HG02642 (cell line): ENCODE results near the gene BCL11A.

Source experiments
- ATAC-seq: cut with Tn5 transposase; IDR thresholded peaks from one replicate; pipeline ENCODE4 v1.9.1; 2021; ENCODE audit warnings: mild to moderate bottlenecking; ENCODE audit not compliant: unreplicated experiment, poor library complexity

The BCL11A gene

DNA sequence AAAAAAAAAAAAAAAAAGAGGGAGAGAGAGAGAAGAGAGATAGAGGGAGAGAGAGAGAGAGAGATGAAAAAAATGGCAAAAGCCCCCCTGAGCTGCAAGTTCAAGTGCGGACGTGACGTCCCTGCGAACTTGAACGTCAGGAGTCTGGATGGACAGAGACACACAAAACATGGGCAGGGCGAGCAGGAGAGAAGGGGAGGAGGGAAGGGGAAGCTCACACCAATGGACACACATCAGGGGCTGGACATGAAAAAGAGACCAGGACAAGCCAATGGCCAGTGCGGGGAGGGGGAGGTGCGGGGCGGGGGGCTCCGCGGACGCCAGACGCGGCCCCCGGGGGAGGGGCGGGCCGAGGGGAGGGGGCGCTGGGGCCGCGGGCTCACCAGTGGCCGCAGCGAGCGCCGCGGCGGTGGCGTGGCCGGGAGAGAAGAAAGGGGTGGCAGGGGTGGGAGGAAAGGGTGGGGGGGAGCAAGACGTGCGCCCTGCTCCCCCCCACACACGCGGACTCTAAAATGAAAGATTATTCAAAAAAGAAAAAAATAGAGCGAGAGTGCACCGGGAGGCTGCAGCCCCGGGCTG, at the start of gene BCL11A:
TSS of gene BCL11A (minus strand) at position 160 of the 579 bp plus-strand sequence. CDS start 384 bp downstream, outside the sequence.
- peak; percentile 0 for ATAC-seq

DNA sequence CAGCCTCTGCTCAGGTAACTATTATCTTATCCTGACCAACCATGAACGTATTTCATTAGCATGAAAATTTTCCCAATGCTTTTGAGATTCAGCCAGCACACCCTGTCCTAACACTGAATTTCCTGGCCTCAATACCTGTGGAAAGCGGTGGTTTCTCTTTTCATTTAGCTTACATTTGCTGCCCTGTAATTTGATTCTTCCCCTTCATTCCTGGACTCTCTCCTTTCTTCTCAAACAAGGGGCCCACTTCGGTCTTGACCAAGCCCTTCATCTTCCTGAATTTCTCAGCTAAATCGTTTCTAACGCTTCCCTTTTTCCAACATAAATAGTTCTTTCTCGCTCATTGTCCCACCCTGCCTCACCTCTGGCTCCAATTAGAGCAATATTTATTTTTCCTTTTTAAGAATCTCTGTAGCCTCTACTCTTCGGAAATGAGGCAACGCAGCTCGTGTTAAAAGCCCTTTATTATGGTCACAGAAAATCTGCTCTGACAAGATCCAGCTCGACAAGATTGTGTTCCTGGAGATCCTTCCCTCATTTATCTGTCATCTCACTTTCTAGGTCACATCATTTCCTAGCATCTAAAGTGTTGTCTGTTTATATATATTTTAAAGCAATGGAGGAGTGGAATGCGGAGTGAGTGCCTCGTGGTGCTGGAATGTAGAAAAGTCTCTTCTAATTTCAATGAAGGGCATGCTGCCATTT, 49.5 kb upstream of the BCL11A start:
- ATAC-seq: no peak

DNA sequence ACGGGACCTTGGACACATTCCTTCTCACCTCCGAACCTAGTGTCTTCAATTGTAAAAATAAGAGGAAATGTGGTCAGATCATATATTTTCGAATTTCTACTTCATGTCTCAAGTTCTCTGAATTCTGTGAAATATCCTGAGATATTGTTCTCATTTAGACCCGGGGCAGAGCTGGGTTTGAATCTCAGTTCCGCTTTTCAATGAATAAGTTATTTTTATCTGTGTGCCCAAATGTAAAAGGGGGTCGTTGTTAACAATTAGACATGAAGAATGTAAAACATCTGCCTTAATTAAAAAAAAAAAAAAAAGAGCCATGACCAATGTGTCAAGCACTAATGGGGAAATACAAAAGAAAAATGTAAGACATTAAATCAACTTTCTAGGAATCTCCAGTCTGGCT, 48.9 kb upstream of the BCL11A start:
- ATAC-seq: no peak

DNA sequence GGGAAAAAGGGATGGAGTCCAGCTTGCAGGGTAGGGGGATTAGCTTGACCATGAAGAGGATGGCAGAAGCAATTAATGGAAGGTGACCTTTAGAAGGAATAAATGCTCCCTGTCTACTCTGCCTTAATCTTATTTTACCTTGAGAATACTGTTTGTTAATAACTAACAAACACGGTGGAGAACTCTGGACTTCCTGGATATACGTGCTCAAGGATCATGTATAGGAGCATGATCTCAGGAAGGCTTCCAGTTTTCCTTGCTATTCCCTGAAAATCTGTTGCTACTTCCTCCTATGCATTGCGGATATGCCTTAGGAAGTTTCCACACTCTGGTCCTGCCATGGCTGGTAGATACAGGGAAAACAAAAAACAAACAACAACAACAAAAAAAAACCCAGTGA, 44.8 kb upstream of the BCL11A start:
- no peak for ATAC-seq

DNA sequence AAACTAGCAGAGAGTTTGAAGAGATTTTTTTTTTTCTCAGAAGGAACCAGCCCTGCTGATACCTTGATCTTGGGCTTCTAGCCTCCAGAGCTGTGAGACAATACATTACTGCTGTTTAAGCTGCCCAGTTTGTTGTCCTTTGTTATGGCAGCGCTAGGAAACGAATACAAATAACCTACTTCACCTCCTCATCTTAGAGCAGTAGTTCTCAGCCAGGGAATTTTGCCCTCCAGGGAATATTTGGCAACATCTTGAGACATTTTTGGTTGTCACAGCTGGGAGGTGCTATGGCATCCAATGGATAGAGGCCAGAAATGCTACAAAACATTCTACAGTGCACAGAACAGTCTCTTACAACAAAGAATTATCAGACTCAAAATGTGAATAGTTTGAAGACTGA, 43.9 kb upstream of the BCL11A start:
- ATAC-seq: no peak

DNA sequence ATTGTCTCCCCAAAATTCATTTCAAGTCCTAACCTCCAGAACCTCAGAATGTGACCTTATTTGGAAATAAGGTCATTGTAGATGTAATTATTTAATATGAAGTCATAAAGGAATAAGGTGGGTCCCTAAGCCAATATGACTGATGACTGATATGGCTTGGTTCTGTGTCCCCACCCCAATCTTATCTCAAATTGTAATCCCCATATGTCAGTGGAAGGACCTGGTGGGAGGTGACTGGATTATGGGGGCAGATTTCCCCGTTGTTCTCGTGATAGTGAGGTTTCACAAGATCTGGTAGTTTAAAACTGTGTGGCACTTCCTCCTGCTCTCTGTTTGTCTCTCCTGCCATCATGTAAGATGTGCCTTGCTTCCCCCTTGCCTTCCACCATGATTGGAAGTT, 43.0 kb upstream of the BCL11A start:
- no peak for ATAC-seq

DNA sequence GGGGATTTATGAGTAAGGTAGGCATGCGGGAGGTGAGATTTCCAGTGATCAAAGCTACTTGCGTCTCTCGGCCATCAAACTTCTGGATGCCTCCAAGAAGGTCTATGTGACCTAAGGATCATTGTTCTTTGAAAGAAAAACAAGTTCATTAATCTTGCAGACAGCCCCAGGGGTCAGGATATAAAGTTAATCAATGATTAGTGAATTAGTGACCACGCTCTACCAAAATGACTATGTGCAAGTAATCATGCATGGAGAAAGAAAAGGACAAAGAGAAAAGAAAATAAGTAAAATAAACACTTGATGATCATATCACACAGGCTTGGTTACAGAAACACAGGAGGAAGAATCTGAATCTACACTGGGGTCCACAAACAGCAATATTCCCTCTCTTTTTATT, 42.5 kb upstream of the BCL11A start:
- ATAC-seq: no peak

DNA sequence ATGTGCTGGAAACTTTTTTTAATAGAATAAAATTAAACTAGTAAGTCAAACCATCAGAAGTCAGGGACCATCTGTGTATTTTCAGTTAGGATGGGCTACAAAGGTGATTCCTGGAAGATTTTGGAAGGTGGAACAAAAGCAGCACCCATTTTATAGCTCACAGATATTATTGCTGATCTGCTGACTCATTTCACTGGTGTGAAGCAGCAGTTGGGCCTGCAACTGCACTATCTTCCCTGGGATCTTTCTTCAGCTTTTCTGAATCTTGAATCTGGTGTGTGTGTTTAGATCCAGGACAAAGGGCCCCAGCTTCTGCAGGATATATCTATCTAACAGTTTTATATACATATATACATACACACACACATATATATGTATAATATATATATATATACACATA, 35.6 kb upstream of the BCL11A start:
- no peak for ATAC-seq

DNA sequence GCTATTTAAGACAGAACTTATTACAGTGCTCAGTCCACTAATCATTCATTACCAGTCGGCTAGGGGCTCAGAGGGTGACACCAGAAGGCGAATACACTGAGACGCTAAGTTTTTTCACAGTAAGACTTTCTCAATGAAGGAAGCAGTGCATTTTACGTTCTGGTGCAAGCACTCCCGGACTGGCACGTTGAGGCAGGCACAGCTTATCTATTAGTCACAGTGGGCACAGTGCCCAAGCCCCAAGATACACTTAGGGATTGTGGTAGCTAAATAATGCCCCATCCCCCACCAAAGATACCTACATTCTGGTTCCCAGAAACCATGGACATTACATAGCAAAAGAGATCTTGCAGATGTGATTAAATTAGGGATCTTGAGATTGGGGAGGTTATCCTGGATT, 32.6 kb upstream of the BCL11A start:
- ATAC-seq: no peak

DNA sequence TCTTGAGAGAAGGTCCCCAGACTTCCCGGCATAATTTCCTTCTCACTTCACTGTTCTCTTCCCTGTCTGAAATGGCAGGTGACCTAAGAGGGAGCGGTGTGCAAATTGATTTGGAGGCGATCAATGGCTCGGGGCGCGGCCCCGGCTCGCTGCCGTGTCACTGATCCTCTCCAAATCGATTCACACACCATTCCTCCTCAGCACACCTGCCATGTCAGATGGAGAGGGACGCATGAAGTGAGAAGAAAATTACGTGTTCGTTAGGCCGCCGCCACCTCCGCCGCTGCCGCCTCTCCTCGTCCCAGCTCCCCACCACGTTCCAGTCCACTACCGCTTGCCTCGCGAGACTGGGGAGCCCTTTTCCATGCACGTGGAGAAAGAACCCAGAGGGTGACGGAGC, 31.8 kb upstream of the BCL11A start:
- ATAC-seq: no peak

DNA sequence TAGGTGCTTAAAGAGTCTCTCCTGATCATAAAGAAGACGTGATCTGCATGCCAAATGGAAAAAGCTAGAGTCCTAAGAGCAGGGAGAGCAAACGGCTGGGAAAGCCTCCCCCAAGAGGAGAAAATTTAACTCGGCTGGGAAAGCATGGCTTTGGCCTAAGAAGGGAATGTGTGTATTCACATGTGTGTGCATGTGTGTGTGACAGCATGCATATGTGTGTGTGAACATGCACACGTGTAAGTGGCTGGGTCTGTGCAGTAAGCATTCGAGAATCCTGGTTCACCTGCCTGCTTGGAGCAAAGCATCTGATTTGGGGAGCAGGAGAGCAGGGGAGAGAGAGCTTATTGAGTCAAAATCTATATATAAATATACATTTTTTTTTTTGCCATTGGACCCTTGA, 30.1 kb upstream of the BCL11A start:
- ATAC-seq: no peak

DNA sequence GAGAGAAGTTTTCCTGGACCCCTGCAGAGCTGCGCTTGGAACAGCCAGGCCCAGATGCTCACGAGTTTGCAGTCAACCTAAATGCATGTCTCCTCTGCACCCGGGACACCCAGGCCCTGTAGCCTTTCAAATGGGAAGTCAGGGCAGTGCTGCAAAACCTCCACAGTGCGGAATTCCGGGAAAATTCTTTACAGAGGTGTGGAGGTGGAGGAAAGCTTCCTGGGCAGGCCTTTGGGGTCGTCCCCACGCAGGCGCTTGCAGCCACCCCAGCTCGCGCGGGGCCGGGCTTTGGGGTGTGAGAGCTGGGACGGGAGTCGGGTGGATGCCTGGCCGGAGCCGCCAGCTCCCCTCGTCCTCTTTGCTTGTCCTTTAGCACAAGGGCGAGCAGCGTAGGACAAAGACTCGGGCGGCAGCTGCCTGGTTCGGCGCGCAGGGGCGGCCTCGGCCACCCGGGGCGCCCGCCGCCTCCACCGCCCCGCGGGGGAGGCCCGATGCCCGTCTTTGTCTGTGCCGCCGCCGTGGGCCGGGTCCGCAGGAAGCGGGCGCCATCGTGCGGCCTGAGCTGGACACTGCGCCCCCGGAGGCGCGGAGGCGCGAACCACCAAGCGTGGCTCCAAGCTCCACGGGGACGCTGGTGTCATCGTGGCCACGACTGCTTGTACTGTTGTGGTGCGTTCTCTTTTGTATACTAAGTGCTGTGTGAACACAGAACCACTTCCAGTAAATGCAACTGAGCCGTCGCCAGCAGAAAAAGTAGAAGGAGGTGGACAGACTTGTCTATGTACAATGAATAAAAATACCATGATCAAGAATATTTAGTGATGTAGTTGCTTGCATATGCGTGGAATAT, 28.2 kb upstream of the BCL11A start:
- peak; percentile 94 for ATAC-seq

DNA sequence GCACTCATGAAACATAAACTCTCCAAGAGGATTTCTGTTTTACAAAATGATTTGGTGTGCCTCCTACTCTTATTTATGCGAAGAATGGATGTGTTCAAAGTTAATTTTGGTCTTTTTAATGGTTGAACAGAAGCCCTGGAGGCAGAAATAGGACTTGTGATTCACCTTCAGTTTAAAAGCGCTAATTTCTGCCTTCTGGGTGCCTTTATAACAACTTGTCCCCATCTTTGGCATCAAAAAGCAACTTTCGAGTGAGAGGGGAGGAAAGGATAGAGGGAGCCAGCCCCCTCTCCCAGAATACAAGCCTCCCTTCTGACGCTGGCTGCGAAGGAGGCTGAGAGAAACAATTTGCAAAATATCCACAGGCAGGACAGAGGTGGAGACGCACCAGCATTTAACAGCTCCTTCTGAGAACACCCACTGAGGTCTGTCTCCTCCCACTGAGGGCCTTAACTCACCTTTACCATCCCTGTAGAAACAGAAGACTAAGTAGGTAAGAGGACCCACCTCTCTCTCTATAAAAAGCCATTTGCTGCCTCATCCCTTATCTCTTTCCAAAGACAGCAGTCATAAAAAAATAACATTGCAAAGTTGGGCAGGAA, 24.3 kb upstream of the BCL11A start:
- ATAC-seq: no peak

DNA sequence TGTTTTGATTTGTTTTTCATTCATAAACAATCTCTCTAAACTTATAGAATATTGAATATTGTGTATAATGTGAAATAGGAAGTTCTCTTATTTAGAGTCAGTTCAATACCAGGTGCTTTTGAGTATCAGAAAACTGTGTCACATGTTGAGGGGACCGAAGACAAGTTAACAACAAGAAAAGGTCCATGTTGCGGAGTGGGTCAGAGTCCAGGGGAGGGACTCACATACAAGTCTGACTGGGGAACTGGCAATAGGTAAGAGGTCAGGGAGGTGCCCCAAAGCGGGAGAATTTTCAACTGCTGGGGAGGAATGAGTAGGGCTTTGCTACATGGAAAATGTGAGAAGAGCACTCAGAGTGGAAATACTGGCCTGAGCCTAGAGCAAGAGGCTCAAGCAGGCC, 19.8 kb upstream of the BCL11A start:
- no peak for ATAC-seq

DNA sequence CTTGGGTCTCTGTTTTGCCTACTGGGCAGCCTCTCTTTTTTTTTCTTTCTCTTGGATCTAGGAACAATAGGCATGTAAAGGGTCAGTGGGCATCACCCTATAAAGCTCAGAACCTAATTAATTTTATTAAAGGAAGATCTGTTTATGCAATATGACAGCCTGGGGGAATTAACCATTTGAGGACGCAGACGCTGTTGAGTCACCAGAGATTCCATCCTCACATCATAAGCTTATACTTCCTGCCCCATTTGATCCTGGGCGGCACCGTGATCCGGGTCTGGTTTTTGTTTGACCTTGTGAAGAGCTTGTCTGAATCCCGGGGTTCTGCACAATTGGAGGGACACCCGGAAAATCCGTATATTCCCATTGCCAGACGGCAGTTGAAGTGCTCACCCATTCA, 16.8 kb upstream of the BCL11A start:
- ATAC-seq: no peak

DNA sequence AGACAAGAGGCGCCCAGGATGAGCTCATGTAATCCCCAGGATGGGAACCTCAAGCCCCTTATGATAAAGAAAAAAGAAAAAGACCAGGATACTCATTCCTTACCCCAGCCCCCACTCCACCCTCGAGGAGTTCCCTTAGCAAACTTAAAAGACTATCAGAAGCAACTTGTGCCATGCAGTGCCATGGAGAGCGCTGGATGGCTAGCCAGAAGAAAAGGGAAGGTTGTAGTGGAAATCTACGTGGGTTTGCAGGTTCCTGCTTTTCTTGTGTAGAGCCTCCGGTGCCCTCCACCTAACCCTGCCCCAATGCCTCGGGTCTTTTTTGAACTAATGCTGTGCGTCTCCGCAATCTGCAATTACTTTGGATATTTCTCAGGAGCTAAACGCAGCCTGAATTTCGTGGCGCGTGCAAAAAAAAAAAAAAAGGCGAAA, 16.2 kb upstream of the BCL11A start:
- ATAC-seq: no peak

DNA sequence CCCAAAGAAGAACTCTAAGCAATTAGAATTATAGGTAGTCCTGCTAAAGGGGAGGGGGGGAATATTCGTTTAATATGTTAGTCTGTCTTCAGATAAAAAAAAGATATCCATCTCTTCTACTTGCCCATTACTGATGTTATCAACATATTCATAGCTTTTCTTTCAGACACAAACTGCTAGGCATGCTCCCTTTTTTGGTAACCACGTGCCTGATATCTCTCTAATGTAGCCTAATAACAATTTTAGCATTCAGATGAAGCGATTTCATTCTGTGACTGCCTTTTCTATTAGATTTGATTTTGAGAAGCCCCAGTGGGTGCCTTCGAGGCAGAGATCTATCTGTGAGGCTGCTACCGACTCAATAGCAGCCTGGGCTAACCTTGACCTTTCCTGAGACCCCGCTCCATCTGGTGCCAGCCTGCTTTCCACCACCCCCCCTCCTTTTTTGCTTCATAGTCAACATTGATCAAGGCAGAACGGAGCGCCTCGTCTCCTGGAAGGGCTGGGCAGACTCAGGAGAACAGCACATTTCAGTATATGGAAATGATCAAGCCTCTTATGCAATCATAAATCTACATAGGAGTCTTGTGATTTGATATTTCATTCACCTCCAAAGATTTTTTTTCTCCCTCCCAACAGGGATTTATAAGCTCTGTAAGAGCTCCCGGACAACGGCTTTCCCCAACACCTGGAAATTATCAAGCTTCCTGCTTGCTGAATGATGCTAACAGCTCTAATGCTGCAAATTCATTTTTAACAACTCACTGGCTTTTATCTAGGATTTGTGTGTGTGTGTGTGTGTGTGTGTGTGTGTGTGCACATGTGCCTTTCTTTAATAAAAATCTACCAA, 14.7 kb upstream of the BCL11A start:
- no peak for ATAC-seq

DNA sequence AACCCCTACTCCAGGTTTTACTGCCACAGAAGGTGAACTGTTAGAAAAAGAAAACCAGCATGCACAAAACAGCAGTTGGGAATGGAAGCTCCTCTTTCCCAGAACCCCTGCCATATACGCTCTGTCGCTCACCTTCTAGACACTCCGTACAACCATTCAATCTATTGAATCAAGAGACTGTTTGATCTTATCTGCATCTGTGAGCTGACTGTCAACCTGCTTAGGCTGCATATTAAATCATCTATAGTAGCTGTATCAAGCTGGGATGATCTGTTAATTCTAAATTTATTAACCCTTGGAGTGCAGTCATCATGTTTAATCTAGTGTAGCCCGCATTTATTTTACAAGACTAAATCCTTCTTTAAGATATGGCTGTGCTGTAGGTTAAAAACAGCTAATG, 13.6 kb upstream of the BCL11A start:
- no peak for ATAC-seq

DNA sequence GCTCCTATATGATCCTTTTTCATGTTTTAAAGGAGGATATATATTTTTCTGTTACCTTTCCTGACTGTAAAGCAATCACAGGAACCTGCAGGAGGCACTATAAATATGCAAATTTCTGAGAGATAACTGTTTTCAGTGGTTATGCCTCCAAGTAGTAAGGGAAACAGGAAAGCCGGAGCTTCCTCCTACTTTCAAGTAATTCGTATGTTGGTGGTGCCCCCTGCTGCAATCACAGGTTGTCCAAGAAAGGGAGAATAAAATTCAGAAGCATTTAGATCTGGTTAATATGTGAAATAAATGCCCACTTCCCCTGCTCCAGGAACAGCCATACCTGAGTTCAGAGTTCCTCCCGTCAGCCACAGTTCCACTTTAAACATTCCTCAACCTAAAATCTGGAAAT, 12.0 kb upstream of the BCL11A start:
- ATAC-seq: peak; percentile 48
